LNCAP (cell line): ENCODE data around the gene UBA52.

Source experiments
- CTCF ChIP-seq: fragments of 450-650 bp; IDR thresholded peaks from 2 replicates; pipeline ENCODE4 v1.5.1; 2017; ENCODE audit warnings: mild to moderate bottlenecking

Gene UBA52

GRCh38 chr19:18607226-18608101 lies 35.8 kb downstream of the UBA52 start:
- no peak for TF ChIP-seq CTCF

- no peak for TF ChIP-seq CTCF
These were observed 36.6 kb downstream of the UBA52 start for GRCh38 chr19:18608102-18608804.

GRCh38 chr19:18608805-18609716 lies 37.4 kb downstream of the UBA52 start:
- TF ChIP-seq CTCF = no peak

- no peak for TF ChIP-seq CTCF
These were observed 38.0 kb downstream of the UBA52 start for GRCh38 chr19:18609717-18610051.

- no peak for TF ChIP-seq CTCF
These were observed 38.5 kb downstream of the UBA52 start for GRCh38 chr19:18610245-18610555.

- no peak for TF ChIP-seq CTCF
These were observed 39.1 kb downstream of the UBA52 start for GRCh38 chr19:18610556-18611326.
